Type B pancreatic cell (in vitro differentiated cells): ENCODE data around the gene CACNA1S. TPM values are rescaled to one million over a fixed set of nuclear protein-coding genes. Genes with fewer than 3 reads are reported as not detected.

ENCODE experiments used
- DNase-seq: peaks from one replicate; pipeline ENCODE4 v3.0.0; 2021; ENCODE audit warnings: mixed read lengths; ENCODE audit not compliant: unreplicated experiment; ENCODE audit errors: extremely low spot score
- H3K27ac Mint-ChIP-seq: 2 replicates; pipeline ENCODE4 v1.8.0; 2021; ENCODE audit warnings: mild to moderate bottlenecking, mixed read lengths
- H3K27me3 Mint-ChIP-seq: 2 replicates; pipeline ENCODE4 v1.8.0; 2021; ENCODE audit warnings: mixed read lengths
- H3K36me3 Mint-ChIP-seq: 2 replicates; pipeline ENCODE4 v1.8.0; 2021; ENCODE audit warnings: mixed read lengths
- H3K4me1 Mint-ChIP-seq: one replicate; pipeline ENCODE4 v1.8.0; 2021; ENCODE audit warnings: mixed read lengths; ENCODE audit not compliant: unreplicated experiment
- H3K4me3 Mint-ChIP-seq: 2 replicates; pipeline ENCODE4 v1.8.0; 2021; ENCODE audit warnings: mild to moderate bottlenecking, mixed read lengths
- H3K9me3 Mint-ChIP-seq: 2 replicates; pipeline ENCODE4 v1.8.0; 2021; ENCODE audit warnings: mixed read lengths
- total RNA-seq: library from RNA; stranded (reverse); gene quantifications from 2 replicates; pipeline ENCODE4 v1.2.1, GENCODE V29; 2021; ENCODE audit warnings: low replicate concordance
- TF ChIP-seq, protein P1 (sequence below): fragments of 200-600 bp; sonication (generic); conservative IDR thresholded peaks from 2 replicates; pipeline ENCODE4 v1.5.0; 2021; ENCODE audit warnings: antibody characterized with exemption, mild to moderate bottlenecking

The CACNA1S gene
- total RNA-seq, 1 donor from 2014 or later: 0.12 TPM

DNA sequence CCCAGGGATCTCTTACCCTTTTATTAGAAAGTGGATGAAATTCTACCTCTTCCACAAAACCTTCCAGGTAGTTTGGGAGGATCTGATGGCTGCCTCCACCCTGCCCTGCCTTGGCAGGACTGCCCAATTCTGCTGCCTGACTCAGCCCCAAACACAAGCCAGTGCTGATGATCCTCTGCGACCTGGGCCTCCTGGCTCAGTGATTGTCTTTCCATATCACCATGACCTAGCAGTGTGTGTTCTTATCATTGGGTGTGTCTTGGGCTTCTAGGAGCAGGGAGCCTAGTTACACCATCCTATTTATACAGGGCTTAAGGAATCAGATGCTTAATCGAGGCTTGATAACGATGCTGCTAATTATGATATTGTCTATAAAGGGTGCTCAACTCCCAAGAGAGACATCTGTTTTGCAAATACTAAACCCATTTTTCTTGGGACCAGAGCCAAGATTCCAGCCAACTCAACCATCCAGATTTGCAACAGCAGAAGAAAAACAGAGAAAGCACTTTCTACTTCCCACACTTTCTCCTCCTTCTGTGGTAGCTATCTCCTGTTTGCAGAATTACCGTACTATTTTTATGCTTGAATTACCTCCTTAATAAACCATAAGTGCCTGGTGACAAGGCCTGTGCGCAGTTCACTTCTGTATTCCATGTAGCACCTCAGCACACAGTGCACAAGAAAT, 52.2 kb downstream of the CACNA1S start:
- Mint-ChIP-seq H3K27me3 (peaks cover 14% of the 10 kb centered on the region), H3K36me3 (no peaks in the 10 kb centered on the region), H3K4me1 (peaks cover 6% of the 10 kb centered on the region), H3K4me3 (no peak overlapping the region), H3K9me3 (no peaks in the 10 kb centered on the region), H3K27ac (no peak overlapping the region)
- no peak for DNase-seq
- TF ChIP-seq, protein P1, sequence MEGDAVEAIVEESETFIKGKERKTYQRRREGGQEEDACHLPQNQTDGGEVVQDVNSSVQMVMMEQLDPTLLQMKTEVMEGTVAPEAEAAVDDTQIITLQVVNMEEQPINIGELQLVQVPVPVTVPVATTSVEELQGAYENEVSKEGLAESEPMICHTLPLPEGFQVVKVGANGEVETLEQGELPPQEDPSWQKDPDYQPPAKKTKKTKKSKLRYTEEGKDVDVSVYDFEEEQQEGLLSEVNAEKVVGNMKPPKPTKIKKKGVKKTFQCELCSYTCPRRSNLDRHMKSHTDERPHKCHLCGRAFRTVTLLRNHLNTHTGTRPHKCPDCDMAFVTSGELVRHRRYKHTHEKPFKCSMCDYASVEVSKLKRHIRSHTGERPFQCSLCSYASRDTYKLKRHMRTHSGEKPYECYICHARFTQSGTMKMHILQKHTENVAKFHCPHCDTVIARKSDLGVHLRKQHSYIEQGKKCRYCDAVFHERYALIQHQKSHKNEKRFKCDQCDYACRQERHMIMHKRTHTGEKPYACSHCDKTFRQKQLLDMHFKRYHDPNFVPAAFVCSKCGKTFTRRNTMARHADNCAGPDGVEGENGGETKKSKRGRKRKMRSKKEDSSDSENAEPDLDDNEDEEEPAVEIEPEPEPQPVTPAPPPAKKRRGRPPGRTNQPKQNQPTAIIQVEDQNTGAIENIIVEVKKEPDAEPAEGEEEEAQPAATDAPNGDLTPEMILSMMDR: no peak

DNA sequence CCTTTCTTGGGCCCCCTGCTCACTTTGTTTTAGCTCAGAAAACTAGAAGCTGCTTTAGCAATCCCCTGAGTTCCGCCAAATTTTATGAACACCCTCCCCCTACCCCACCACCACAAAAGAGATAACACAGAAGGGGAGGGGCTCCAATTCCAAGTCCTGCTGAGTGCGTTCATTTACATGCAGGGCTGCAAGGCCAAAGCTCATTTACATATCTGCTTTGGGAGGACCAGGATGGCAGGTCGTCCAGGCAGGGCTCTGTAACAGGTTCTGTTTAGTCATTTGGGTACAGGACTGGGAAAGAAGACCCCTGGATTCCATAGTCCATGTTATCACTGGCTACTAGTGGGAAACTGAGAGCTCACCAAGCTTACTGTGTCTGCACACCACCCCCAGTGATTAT, 52.8 kb downstream of the CACNA1S start:
- H3K27me3 Mint-ChIP-seq: peaks cover 12% of the 10 kb centered on the region
- H3K4me3 Mint-ChIP-seq: no peak overlapping the region
- no peaks in the 10 kb centered on the region for H3K36me3 Mint-ChIP-seq
- DNase-seq: no peak
- TF ChIP-seq, protein P1: no peak
- H3K4me1 Mint-ChIP-seq: peaks cover 7% of the 10 kb centered on the region
- H3K27ac Mint-ChIP-seq: no peak overlapping the region
- no peaks in the 10 kb centered on the region for H3K9me3 Mint-ChIP-seq

DNA sequence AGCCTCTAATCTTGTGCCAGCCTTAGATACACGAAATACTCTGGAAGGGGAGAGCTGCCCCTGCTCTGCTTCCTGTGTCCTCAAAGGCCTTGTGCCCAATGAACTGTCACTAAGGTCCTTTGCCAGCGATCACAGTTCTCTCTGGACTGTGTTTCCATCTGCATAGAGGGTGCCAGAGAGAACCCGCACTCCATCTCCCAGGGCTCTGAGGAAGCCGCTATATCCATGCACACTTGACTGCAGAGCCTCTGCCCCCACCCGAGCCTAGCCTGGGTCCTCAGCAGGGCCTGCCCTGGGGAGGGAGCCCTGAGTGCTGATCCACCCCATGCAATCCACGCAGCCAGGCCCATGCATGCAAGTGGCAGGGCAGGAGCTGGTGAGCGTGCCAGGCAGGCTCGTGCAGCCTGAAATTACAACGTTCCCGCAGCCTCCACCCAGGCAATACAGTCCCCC, 58.1 kb downstream of the CACNA1S start:
- no peak overlapping the region for H3K27ac Mint-ChIP-seq
- H3K4me3 Mint-ChIP-seq: no peak overlapping the region
- no peak for DNase-seq
- peaks cover 12% of the 10 kb centered on the region for H3K27me3 Mint-ChIP-seq
- H3K4me1 Mint-ChIP-seq: peaks cover 13% of the 10 kb centered on the region
- H3K9me3 Mint-ChIP-seq: no peaks in the 10 kb centered on the region
- TF ChIP-seq, protein P1: no peak
- H3K36me3 Mint-ChIP-seq: no peaks in the 10 kb centered on the region

DNA sequence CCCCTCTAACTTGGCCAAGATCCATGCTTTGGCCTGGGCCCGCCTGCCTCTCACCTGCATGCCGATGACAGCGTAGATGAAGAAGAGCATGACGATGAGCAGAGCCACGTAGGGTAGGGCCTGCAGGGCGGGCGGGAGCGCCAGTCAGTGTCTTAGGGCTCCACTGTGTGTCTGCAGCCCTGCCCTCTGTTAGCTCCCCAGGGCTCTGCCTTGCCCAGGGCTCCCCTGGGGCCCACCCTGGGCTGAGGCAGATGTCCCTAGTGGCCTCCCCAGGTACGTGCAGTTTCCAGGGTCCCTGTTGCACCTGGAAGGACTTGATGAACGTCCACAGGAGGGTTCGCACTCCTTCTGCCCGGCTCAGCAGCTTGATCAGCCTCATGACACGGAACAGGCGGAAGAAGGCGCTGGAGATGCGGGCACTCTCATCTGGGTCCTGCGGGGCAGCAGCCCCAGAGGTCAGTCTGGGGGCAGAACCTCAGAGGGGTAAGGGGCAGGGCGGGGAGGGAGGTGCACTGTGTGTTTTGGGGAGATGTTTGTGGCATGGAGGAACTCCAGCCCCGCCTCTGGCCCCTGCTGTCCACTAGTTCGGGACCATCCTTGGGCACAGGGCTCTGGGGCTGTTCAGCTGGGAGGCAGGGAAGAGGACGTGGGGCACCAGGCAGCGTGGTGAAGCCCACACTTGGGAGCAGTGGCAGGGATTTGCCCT, 58.9 kb downstream of the CACNA1S start:
- Mint-ChIP-seq H3K36me3 (no peaks in the 10 kb centered on the region), H3K27ac (no peak overlapping the region), H3K27me3 (peaks cover 12% of the 10 kb centered on the region), H3K9me3 (no peaks in the 10 kb centered on the region), H3K4me1 (peaks cover 13% of the 10 kb centered on the region), H3K4me3 (no peak overlapping the region)
- no peak for DNase-seq
- TF ChIP-seq, protein P1: no peak

DNA sequence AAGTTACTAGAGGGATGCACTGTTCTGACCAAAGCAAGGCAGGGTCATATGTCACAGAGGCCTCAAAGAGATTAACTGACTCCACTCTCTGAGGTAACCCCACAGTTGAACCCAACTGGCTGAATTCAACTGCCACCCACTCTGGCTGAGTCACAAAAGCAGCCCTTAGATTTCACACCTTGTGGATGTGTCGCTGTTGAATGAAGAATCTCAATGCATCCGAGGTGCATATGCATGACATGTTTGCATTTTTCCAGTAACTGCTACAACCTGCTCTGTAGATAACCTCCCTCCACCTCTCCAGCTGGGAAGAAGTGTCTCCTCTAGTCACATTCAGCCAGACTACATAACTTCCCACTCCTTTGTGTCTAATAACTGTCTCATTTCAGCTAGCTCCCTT, 60.8 kb downstream of the CACNA1S start:
- Mint-ChIP-seq H3K9me3 (no peaks in the 10 kb centered on the region), H3K27me3 (peaks cover 4% of the 10 kb centered on the region), H3K4me3 (no peak overlapping the region), H3K4me1 (peaks cover 13% of the 10 kb centered on the region), H3K36me3 (no peaks in the 10 kb centered on the region), H3K27ac (no peak overlapping the region)
- TF ChIP-seq, protein P1: no peak
- DNase-seq: no peak
